ENCODE results near the gene STAU1. TPM values are rescaled to one million over a fixed set of nuclear protein-coding genes. Genes with fewer than 3 reads are reported as not detected.

STAU1 gene
- total RNA-seq, 2 donors from 2014 or later, result 73.2 to 94.7 TPM

- no peak for DNase-seq (ENCODE audit: low spot score)
- intact Hi-C loops (cut with DNase I), result no loop called here
Measured at GRCh38 chr20:49157146-49157545, 31.0 kb downstream of the STAU1 start.

GRCh38 chr20:49156481-49156880 is 31.7 kb downstream of the STAU1 start:
- H3K36me3 ChIP-seq, result no peaks in the 10 kb centered on the region
- TF ChIP-seq POLR2AphosphoS5 (IDR thresholded peaks at IDR 0.05) (no peak), CTCF (IDR thresholded peaks at IDR 0.05) (no peak), POLR2A (IDR thresholded peaks at IDR 0.05) (no peak)
- intact Hi-C loops (cut with DNase I), result no loop called here
- H3K4me1 ChIP-seq (replicated peaks), result no peaks in the 10 kb centered on the region
- H3K9me3 ChIP-seq, result no peaks in the 10 kb centered on the region
- no peaks in the 10 kb centered on the region for H3K27me3 ChIP-seq (replicated peaks; ENCODE audit: insufficient read depth)
- no peak overlapping the region for H3K4me3 ChIP-seq
- WGBS, result 100% methylated on average over 1 of the region's 1 CpG
- DNase-seq (ENCODE audit: low spot score), result no peak
- no peak overlapping the region for H3K27ac ChIP-seq

More at GRCh38 chr20:49157146-49157545, 31.0 kb downstream of the STAU1 start:
- no peaks in the 10 kb centered on the region for H3K4me1 ChIP-seq (replicated peaks)
- H3K4me3 ChIP-seq, result no peak overlapping the region
- no peaks in the 10 kb centered on the region for H3K36me3 ChIP-seq
- WGBS, result 100% methylated on average over 2 of the region's 2 CpGs
- TF ChIP-seq POLR2A (IDR thresholded peaks at IDR 0.05) (no peak), CTCF (IDR thresholded peaks at IDR 0.05) (no peak), POLR2AphosphoS5 (IDR thresholded peaks at IDR 0.05) (no peak)
- no peaks in the 10 kb centered on the region for H3K9me3 ChIP-seq
- no peaks in the 10 kb centered on the region for H3K27me3 ChIP-seq (replicated peaks; ENCODE audit: insufficient read depth)
- no peak overlapping the region for H3K27ac ChIP-seq

- 77% methylated on average over 6 of the region's 6 CpGs for WGBS
- no peak for DNase-seq (ENCODE audit: low spot score)
- intact Hi-C loops (cut with DNase I), result no loop called here
- Histone ChIP-seq H3K27me3 (replicated peaks; ENCODE audit: insufficient read depth) (no peaks in the 10 kb centered on the region), H3K36me3 (no peaks in the 10 kb centered on the region), H3K27ac (no peak overlapping the region), H3K4me1 (replicated peaks) (no peaks in the 10 kb centered on the region), H3K9me3 (no peaks in the 10 kb centered on the region), H3K4me3 (no peak overlapping the region)
- TF ChIP-seq CTCF (IDR thresholded peaks at IDR 0.05) (no peak), POLR2AphosphoS5 (IDR thresholded peaks at IDR 0.05) (no peak), POLR2A (IDR thresholded peaks at IDR 0.05) (no peak)
Measured at GRCh38 chr20:49151436-49151835, 36.7 kb downstream of the STAU1 start.

- Histone ChIP-seq H3K27ac (no peak overlapping the region), H3K9me3 (no peaks in the 10 kb centered on the region), H3K4me1 (replicated peaks) (no peaks in the 10 kb centered on the region), H3K4me3 (no peak overlapping the region), H3K27me3 (replicated peaks; ENCODE audit: insufficient read depth) (no peaks in the 10 kb centered on the region), H3K36me3 (no peaks in the 10 kb centered on the region)
- no peak for DNase-seq (ENCODE audit: low spot score)
- 85% methylated on average over 6 of the region's 6 CpGs for WGBS
- TF ChIP-seq POLR2A (IDR thresholded peaks at IDR 0.05) (no peak), CTCF (IDR thresholded peaks at IDR 0.05) (no peak), POLR2AphosphoS5 (IDR thresholded peaks at IDR 0.05) (no peak)
- intact Hi-C loops (cut with DNase I), result no loop called here
Measured at GRCh38 chr20:49149281-49150045, 38.7 kb downstream of the STAU1 start.

- WGBS, result 86% methylated on average over 5 of the region's 5 CpGs
- no peaks in the 10 kb centered on the region for H3K4me1 ChIP-seq (replicated peaks)
- H3K36me3 ChIP-seq, result no peaks in the 10 kb centered on the region
- H3K4me3 ChIP-seq, result no peak overlapping the region
- H3K27ac ChIP-seq, result no peak overlapping the region
- DNase-seq (ENCODE audit: low spot score), result no peak
- intact Hi-C loops (cut with DNase I), result no loop called here
- H3K27me3 ChIP-seq (replicated peaks; ENCODE audit: insufficient read depth), result no peaks in the 10 kb centered on the region
- no peaks in the 10 kb centered on the region for H3K9me3 ChIP-seq
- TF ChIP-seq POLR2AphosphoS5 (IDR thresholded peaks at IDR 0.05) (no peak), CTCF (IDR thresholded peaks at IDR 0.05) (no peak), POLR2A (IDR thresholded peaks at IDR 0.05) (no peak)
Measured at GRCh38 chr20:49148601-49149000, 39.5 kb downstream of the STAU1 start.

Data from prostate gland (tissue), 2 donors.